GM21515 (cell line): ENCODE measurements around the gene FPR1.

ENCODE experiments used
- ATAC-seq: cut with Tn5 transposase; IDR thresholded peaks from one replicate; pipeline ENCODE4 v1.9.1; 2021; ENCODE audit not compliant: unreplicated experiment

Gene FPR1

GRCh38 chr19:51708811-51709210, 42.9 kb downstream of the FPR1 start:
- no peak for ATAC-seq

- no peak for ATAC-seq
These were observed 44.8 kb downstream of the FPR1 start for GRCh38 chr19:51706885-51707284.

GRCh38 chr19:51706296-51706695, 45.4 kb downstream of the FPR1 start:
- ATAC-seq, result no peak

- ATAC-seq, result no peak
These were observed 47.1 kb downstream of the FPR1 start for GRCh38 chr19:51704626-51705025.

- peak; percentile 87 for ATAC-seq
These were observed 47.8 kb downstream of the FPR1 start for GRCh38 chr19:51703575-51704515.

- ATAC-seq, result no peak
These were observed 48.7 kb downstream of the FPR1 start for GRCh38 chr19:51702825-51703574.

- ATAC-seq, result no peak
These were observed 49.4 kb downstream of the FPR1 start for GRCh38 chr19:51702103-51702824.

- no peak for ATAC-seq
These were observed 50.1 kb downstream of the FPR1 start for GRCh38 chr19:51701468-51702100.

- no peak for ATAC-seq
These were observed 52.5 kb downstream of the FPR1 start for GRCh38 chr19:51699170-51699569.

GRCh38 chr19:51698296-51698695, 53.4 kb downstream of the FPR1 start:
- no peak for ATAC-seq

- no peak for ATAC-seq
These were observed 54.4 kb downstream of the FPR1 start for GRCh38 chr19:51697169-51697776.

GRCh38 chr19:51696606-51697005, 55.1 kb downstream of the FPR1 start:
- ATAC-seq, result no peak
